22Rv1 (cell line): ENCODE measurements around the gene STK38L.

Source experiments
- H3K27ac ChIP-seq: fragments of 450-650 bp; 2 replicates; pipeline ENCODE4 v1.5.1; 2017
- ZFX ChIP-seq: fragments of 450-650 bp; IDR thresholded peaks from 2 replicates; pipeline ENCODE4 v1.6.1; 2017; ENCODE audit warnings: antibody characterized with exemption, borderline replicate concordance
- TF ChIP-seq, protein P1 (sequence below): fragments of 450-650 bp; IDR thresholded peaks from 2 replicates; pipeline ENCODE4 v1.5.1; 2017; ENCODE audit warnings: mild to moderate bottlenecking

The STK38L gene

DNA sequence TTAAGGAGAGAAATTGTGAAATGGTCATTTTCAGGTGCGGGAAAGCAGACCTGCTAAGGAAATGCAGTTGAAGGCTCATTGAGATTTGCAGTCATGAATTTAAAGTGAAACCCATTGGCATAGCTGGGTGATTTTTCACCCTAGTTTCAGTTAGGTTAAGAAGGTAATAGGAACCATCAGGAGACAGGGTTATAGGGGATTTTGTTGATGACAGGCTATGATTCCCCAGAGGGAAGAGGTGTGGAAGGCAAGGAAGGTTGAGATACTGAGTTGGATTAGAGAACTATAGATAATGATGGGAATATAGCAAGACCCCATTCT is 65.9 kb downstream of the STK38L start:
- no peak for TF ChIP-seq ZFX
- TF ChIP-seq, protein P1, sequence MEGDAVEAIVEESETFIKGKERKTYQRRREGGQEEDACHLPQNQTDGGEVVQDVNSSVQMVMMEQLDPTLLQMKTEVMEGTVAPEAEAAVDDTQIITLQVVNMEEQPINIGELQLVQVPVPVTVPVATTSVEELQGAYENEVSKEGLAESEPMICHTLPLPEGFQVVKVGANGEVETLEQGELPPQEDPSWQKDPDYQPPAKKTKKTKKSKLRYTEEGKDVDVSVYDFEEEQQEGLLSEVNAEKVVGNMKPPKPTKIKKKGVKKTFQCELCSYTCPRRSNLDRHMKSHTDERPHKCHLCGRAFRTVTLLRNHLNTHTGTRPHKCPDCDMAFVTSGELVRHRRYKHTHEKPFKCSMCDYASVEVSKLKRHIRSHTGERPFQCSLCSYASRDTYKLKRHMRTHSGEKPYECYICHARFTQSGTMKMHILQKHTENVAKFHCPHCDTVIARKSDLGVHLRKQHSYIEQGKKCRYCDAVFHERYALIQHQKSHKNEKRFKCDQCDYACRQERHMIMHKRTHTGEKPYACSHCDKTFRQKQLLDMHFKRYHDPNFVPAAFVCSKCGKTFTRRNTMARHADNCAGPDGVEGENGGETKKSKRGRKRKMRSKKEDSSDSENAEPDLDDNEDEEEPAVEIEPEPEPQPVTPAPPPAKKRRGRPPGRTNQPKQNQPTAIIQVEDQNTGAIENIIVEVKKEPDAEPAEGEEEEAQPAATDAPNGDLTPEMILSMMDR: no peak
- no peak overlapping the region for H3K27ac ChIP-seq

DNA sequence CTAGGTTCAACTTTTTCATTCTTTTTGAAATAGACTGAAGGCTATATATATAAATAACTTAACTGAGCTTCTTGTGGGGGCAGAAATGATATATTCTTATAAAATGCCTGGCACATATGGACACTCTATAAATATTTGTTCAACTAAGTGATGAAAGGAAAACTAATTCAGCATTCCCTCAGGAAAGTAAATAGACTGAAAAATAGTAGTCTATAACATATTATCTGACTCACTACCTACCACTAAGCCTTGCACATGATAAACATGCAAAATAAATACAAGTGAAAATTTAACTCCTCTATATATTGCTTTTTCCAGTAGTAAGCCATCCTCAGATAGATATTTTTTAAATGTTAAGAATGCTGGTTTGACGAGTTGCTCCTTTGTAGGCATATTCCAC is 72.9 kb downstream of the STK38L start:
- no peak overlapping the region for H3K27ac ChIP-seq
- TF ChIP-seq ZFX: no peak
- TF ChIP-seq, protein P1: no peak

DNA sequence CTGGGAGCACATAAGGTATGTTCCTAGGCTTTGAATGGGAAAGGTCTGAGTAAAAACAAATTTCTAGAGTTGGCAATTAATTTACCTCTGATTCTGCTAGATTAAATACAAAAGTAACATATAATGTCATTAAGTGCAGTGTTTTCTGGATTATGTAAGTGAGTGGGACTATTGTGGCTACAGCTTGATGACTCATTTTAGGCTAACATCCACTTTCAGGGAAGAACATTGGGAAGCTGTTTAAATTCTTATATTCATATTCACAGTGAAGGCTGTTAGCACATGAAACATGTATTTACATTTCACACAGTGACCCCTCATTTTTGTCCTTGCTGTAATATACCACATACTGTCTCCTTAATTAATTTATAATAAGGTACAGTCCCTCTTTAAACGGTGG is 75.3 kb downstream of the STK38L start:
- H3K27ac ChIP-seq: no peak overlapping the region
- TF ChIP-seq ZFX: no peak
- TF ChIP-seq, protein P1: no peak

DNA sequence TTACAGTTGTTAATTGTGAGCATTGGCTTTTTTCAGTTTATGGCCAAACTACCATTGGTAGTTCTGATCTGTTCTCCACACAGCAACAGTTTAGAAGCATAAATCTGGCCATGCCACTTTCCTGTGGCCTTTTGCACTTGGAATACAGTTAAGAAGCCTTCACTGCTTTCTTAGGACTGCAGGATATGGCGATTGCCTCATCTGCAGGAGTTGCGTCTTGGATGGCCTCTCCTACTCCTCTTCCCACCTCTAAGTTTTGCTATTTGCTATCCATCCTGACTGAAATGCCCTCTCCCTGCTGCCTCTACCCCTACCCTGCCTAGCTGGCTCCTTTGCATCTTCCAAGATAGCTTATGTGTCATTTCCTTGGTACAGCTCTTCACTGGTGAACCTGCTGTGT is 75.8 kb downstream of the STK38L start:
- no peak for TF ChIP-seq ZFX
- TF ChIP-seq, protein P1: no peak
- H3K27ac ChIP-seq: no peak overlapping the region

DNA sequence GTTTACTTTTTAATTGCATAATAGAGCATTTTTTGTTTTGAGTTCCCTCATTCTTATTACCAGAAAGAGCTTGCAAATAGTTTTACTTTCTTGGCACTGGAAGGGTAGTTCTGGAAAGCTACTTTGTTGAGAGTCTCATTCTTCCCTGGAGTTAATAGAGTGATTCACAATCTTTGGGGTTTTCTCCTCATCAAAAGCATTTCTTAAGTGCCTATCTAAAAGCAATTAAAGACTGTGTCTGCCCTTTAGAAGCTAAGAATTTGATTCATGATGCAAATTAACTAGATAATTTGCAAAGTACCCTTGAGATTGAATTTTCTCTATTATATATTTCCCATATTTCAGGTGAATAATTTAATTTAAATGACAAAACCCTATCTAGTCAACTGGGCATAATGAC is 80.4 kb downstream of the STK38L start:
- TF ChIP-seq, protein P1: no peak
- no peak for TF ChIP-seq ZFX
- no peak overlapping the region for H3K27ac ChIP-seq

DNA sequence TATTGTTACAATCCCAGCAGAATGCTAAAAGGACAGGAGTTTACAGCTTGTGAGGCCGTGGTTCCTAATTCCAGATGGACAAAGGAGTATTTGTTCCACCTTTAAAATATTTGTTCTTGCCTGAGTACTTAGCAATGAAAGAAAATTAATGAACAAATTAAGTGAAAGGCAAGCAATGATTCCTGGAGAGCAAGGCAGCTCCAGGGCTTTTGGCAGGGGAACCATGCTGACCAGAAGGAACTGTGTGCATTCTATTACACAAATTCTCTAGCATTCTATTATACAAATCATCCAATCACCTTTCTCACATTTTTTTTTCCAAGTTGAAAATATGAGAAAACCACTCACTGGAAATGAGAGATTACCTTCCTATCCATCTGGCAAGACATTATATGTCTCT is 86.8 kb downstream of the STK38L start:
- TF ChIP-seq, protein P1: no peak
- no peak for TF ChIP-seq ZFX
- no peak overlapping the region for H3K27ac ChIP-seq

DNA sequence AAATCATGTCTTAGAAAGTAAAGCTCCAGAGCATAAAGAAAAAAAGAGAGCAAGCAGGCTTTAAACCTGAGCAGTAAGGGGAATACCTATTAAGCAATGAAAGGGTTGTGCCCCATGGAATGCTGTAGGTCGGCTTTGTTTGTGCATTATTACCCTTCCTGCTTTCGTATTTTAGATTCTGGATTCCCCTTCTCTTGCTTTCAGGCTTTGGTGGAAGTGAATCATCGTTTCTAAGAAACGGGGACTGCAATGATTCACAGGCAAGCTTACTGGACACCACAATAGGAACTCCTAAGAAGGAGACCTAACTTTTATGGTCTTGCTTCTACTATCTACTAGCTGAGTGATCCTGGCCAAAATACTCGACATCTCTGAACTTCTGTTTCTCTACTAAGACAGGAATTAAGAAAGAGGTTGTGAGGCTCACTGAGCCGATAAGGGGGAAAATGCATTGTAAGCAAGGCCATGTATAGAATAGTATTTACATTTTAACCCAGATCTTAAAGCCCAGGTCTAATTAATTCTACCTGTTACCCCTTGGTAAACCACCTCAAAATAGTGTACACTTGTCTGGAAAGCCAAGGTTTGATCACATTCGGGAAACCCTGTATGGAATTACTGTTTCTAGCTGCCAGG is 87.3 kb downstream of the STK38L start:
- H3K27ac ChIP-seq: no peak overlapping the region

More for the DNA sequence above, 87.3 kb downstream of the STK38L start:
- no peak for TF ChIP-seq ZFX
- TF ChIP-seq, protein P1: no peak
